IMR-90 (cell line): Measurements from ENCODE around the gene GFER. TPM values are rescaled to one million over a fixed set of nuclear protein-coding genes. Genes with fewer than 3 reads are reported as not detected.

Experiments used
- ATAC-seq: fragments of 200-7000 bp; cut with Tn5 transposase; 2 replicates; pipeline ENCODE4 v1.9.1; 2020; ENCODE audit warnings: low read depth, mild to moderate bottlenecking, moderate library complexity
- BruUV-seq: library from RNA; stranded (reverse); fragments of 400-500 nt; replicated peaks from 2 replicates; lab custom pipeline; 2021; lab: Mats Ljungman, UMichigan
- CTCF ChIA-PET: fragments of 300-600 bp; formaldehyde crosslinking; extraction: SDS; loops from one replicate; lab custom pipeline; 2021; ENCODE audit warnings: antibody characterized with exemption; lab: Yijun Ruan, JAX
- POLR2A ChIA-PET: fragments of 300-600 bp; sonication (Branson Sonifier 250); formaldehyde crosslinking; loops from one replicate; lab custom pipeline; 2022; ENCODE audit warnings: antibody characterized with exemption; ENCODE audit not compliant: unreplicated experiment; lab: Charles Lee
- DNase-seq: peaks from one replicate; pipeline ENCODE4 v3.0.0; 2013
- H2AFZ ChIP-seq: replicated peaks from 2 replicates; pipeline ENCODE3; 2013; ENCODE audit warnings: low read length, mild to moderate bottlenecking; ENCODE audit not compliant: poor library complexity
- H2AK5ac ChIP-seq: 2 replicates; pipeline ENCODE4 v1.6.1; 2013; ENCODE audit warnings: low read depth, low read length, inconsistent platforms
- H2AK9ac ChIP-seq: replicated peaks from 2 replicates; pipeline ENCODE3; 2013; ENCODE audit warnings: mild to moderate bottlenecking, low read depth, low read length, moderate library complexity; ENCODE audit not compliant: poor library complexity
- H2BK120ac ChIP-seq: 2 replicates; pipeline ENCODE4 v1.6.1; 2013; ENCODE audit warnings: low read depth, low read length, inconsistent platforms
- H2BK15ac ChIP-seq: 3 replicates; pipeline ENCODE4 v1.6.1; 2013; ENCODE audit warnings: low read depth, low read length, inconsistent platforms
- H2BK20ac ChIP-seq: 2 replicates; pipeline ENCODE4 v1.6.1; 2013; ENCODE audit warnings: low read depth, mild to moderate bottlenecking, inconsistent platforms, low read length, moderate library complexity
- H2BK5ac ChIP-seq: 2 replicates; pipeline ENCODE4 v1.6.1; 2013; ENCODE audit warnings: mild to moderate bottlenecking, low read depth, low read length, inconsistent platforms; ENCODE audit not compliant: poor library complexity, severe bottlenecking
- H3K14ac ChIP-seq: replicated peaks from 2 replicates; pipeline ENCODE4 v1.6.1; 2013; ENCODE audit warnings: low read depth, low read length, inconsistent platforms
- H3K18ac ChIP-seq: 2 replicates; pipeline ENCODE4 v1.6.1; 2013; ENCODE audit warnings: low read depth, low read length, control low read depth
- H3K23ac ChIP-seq: 2 replicates; pipeline ENCODE4 v1.6.1; 2013; ENCODE audit warnings: low read depth, low read length, inconsistent platforms
- H3K27ac ChIP-seq: 2 replicates; pipeline ENCODE4 v1.5.1; 2013; ENCODE audit warnings: mild to moderate bottlenecking, control low read depth, low read length; ENCODE audit not compliant: insufficient read depth
- H3K27me3 ChIP-seq: 2 replicates; pipeline ENCODE4 v1.6.1; 2013; ENCODE audit warnings: low read length; ENCODE audit not compliant: control insufficient read depth, insufficient read depth
- H3K36me3 ChIP-seq: 2 replicates; pipeline ENCODE4 v1.6.1; 2013; ENCODE audit warnings: low read length, mixed read lengths; ENCODE audit not compliant: control insufficient read depth, insufficient read depth
- H3K4ac ChIP-seq: 2 replicates; pipeline ENCODE4 v1.6.1; 2013; ENCODE audit warnings: low read depth, low read length, inconsistent platforms
- H3K4me1 ChIP-seq: 2 replicates; pipeline ENCODE4 v1.6.1; 2013; ENCODE audit warnings: low read length, mixed read lengths; ENCODE audit not compliant: control insufficient read depth, insufficient read depth
- H3K4me2 ChIP-seq: 2 replicates; pipeline ENCODE4 v1.6.1; 2013; ENCODE audit warnings: low read depth, mild to moderate bottlenecking, control low read depth, low read length, moderate library complexity
- H3K4me3 ChIP-seq: 2 replicates; pipeline ENCODE4 v1.5.1; 2013; ENCODE audit warnings: low read depth, mild to moderate bottlenecking, control low read depth, low read length, moderate library complexity; ENCODE audit not compliant: insufficient read depth
- H3K56ac ChIP-seq: 2 replicates; pipeline ENCODE4 v1.6.1; 2013; ENCODE audit warnings: low read length, inconsistent platforms; ENCODE audit not compliant: insufficient read depth; ENCODE audit errors: extremely low read depth
- H3K79me1 ChIP-seq, 2 experiments: 2 replicates each; pipeline ENCODE4 v1.6.1; 2013; ENCODE audit warnings: low read length in 2 of 2, inconsistent platforms in 1 of 2, low read depth in 1 of 2
- H3K9ac ChIP-seq: 2 replicates; pipeline ENCODE4 v1.6.1; 2013; ENCODE audit warnings: low read depth, low read length, control low read depth
- H3K9me1 ChIP-seq: 2 replicates; pipeline ENCODE4 v1.6.1; 2013; ENCODE audit warnings: low read length, inconsistent platforms; ENCODE audit not compliant: insufficient read depth
- H3K9me3 ChIP-seq: 2 replicates; pipeline ENCODE4 v1.6.1; 2013; ENCODE audit warnings: low read length; ENCODE audit not compliant: control insufficient read depth, insufficient read depth
- H4K20me1 ChIP-seq: 2 replicates; pipeline ENCODE4 v1.6.1; 2013; ENCODE audit warnings: low read length, inconsistent platforms; ENCODE audit not compliant: insufficient read depth
- H4K5ac ChIP-seq: 2 replicates; pipeline ENCODE4 v1.6.1; 2013; ENCODE audit warnings: mild to moderate bottlenecking, low read depth, low read length, control low read depth
- H4K8ac ChIP-seq, 2 experiments: 2 replicates each; pipeline ENCODE4 v1.6.1; 2013; ENCODE audit warnings: low read depth in 2 of 2, low read length in 2 of 2, control low read depth in 1 of 2, inconsistent platforms in 1 of 2
- H4K91ac ChIP-seq: 2 replicates; pipeline ENCODE4 v1.6.1; 2013; ENCODE audit warnings: low read depth, low read length, inconsistent platforms; ENCODE audit not compliant: insufficient read depth
- CEBPB ChIP-seq: IDR thresholded peaks from 2 replicates; pipeline ENCODE4 v1.6.1; 2012; ENCODE audit warnings: low read depth, low read length, improper control_type of control experiment
- FOS ChIP-seq: fragments of 150-350 bp; IDR thresholded peaks from 2 replicates; pipeline ENCODE4 v1.6.1; 2016; ENCODE audit warnings: low read depth, low read length
- POLR2A ChIP-seq: IDR thresholded peaks from 2 replicates; pipeline ENCODE4 v1.6.1; 2012; ENCODE audit warnings: mild to moderate bottlenecking, low read depth, low read length
- RCOR1 ChIP-seq: IDR thresholded peaks from 2 replicates; pipeline ENCODE4 v1.6.1; 2012; ENCODE audit warnings: mild to moderate bottlenecking, low read length, improper control_type of control experiment; ENCODE audit not compliant: insufficient replicate concordance
- WGBS, 2 experiments: methylation state at CpG; one replicate each; pipeline versions ENCODE4 v1.1.5 to v1.1.7; 2013; ENCODE audit warnings: missing lambda C conversion rate in 2 of 2; ENCODE audit not compliant: insufficient read length in 1 of 2; ENCODE audit errors: extremely low coverage in 2 of 2; 5-methylcytosine and 5-hydroxymethylcytosine counted together
- dilution Hi-C: fragments of 300-500 bp; cut with HindIII; formaldehyde crosslinking; loops from one replicate; pipeline ENCODE4 v1.14.3; 2018; ENCODE audit warnings: low sequenced_read_pairs; ENCODE audit not compliant: unreplicated experiment
- in situ Hi-C: fragments of 300-500 bp; cut with MboI; formaldehyde crosslinking; loops from 3 replicates; pipeline ENCODE4 v1.14.3; 2019; ENCODE audit warnings: low sequenced_read_pairs, inconsistent platforms, mixed read lengths
- intact Hi-C: fragments of 100-400 bp; cut with micrococcal nuclease; formaldehyde crosslinking; loops from 2 replicates; pipeline ENCODE4 v1.10.0; 2022
- polyA plus RNA-seq, 3 experiments: library from polyadenylated mRNA; depleted of rRNA; stranded (reverse); fragments of >200 nt; gene quantifications; 2 replicates each; pipeline ENCODE4 v1.2.3, GENCODE V29; 2012; ENCODE audit warnings: low replicate concordance in 1 of 3
- total RNA-seq: library from RNA; depleted of rRNA; stranded (reverse); fragments of >200 nt; gene quantifications from 2 replicates; pipeline ENCODE4 v1.2.3, GENCODE V29; 2012
- TF ChIP-seq, protein P1 (sequence below): fragments of 150-350 bp; IDR thresholded peaks from 2 replicates; pipeline ENCODE4 v1.6.1; 2017; ENCODE audit warnings: mild to moderate bottlenecking, antibody characterized with exemption, low read length, low read depth

GFER gene
- total and polyA plus RNA-seq, 2 of the 4 experiments (the other 2 are of a cell fraction): 6.8 to 19.8 TPM

DNA sequence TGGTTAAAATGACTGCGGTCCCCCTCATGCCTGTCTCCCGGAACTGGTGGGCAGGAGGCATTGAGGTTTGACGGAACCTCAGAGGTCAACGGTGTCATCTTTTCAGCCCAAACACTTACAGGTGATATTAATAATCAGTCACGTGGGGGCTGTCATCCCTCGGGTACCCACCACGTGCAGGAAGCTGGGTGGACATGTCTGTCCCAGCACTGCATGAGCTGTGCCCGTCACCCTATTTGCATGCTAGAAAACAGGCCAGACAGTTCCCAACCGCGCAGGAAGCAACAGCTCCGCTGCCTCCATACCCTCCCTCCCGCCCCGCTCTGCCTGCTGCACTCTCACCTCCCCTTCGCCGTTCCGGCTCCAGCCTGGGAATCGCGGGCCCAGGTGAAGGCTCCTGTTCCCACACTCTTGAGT, 7.2 kb downstream of the GFER start:
- in situ Hi-C loops (no loop called here), intact Hi-C loops (no loop called here), dilution Hi-C loops (no loop called here)
- H2BK20ac ChIP-seq: no peak overlapping the region
- ATAC-seq (no peak), DNase-seq (no peak)
- H3K14ac ChIP-seq: no peak overlapping the region
- no peak overlapping the region for H4K5ac ChIP-seq
- H4K20me1 ChIP-seq: no peaks in the 10 kb centered on the region
- no peak overlapping the region for H3K23ac ChIP-seq
- H4K91ac ChIP-seq: no peak overlapping the region
- H3K4ac ChIP-seq: no peak overlapping the region
- H3K4me3 ChIP-seq: no peak overlapping the region
- H3K4me1 ChIP-seq: peaks cover 14% of the 10 kb centered on the region
- H3K9me3 ChIP-seq: peaks cover 2% of the 10 kb centered on the region; the same call in 1 of the 2 replicates
- WGBS, 2 experiments: 31% methylated on average over 4 of the region's 18 CpGs; no CpG with 5 or more reads in 1 of the 2 experiments
- ChIA-PET POLR2A (no interaction called here), CTCF (interaction anchor here (1.1 kb wide), 1 partner anchor 12 kb away, joined by 3 read pairs; no protein-coding TSS in a partner anchor)
- H2AK9ac ChIP-seq: peak overlapping the region; percentile 88
- H2AK5ac ChIP-seq: peak overlapping the region; percentile 34; the same call in 1 of the 2 replicates
- no peak overlapping the region for H2BK120ac ChIP-seq
- H3K56ac ChIP-seq: no peak overlapping the region
- no peak overlapping the region for H3K27ac ChIP-seq
- no peak overlapping the region for H2BK15ac ChIP-seq
- BruUV-seq: no TSS peak
- peaks cover 17% of the 10 kb centered on the region for H3K27me3 ChIP-seq
- H3K4me2 ChIP-seq: no peak overlapping the region
- H3K9me1 ChIP-seq: peaks cover 19% of the 10 kb centered on the region
- H4K8ac ChIP-seq: no peak overlapping the region
- H2BK5ac ChIP-seq: no peak overlapping the region
- H3K79me1 ChIP-seq: peaks cover 5 to 23% of the 10 kb centered on the region in 2 experiments; a peak in 3 of 4 replicates
- H2AFZ ChIP-seq: peak overlapping the region; percentile 44
- H3K18ac ChIP-seq: no peak overlapping the region
- no peak overlapping the region for H3K9ac ChIP-seq
- TF ChIP-seq POLR2A (no peak), CEBPB (no peak), FOS (no peak), RCOR1 (no peak)
- TF ChIP-seq, protein P1, sequence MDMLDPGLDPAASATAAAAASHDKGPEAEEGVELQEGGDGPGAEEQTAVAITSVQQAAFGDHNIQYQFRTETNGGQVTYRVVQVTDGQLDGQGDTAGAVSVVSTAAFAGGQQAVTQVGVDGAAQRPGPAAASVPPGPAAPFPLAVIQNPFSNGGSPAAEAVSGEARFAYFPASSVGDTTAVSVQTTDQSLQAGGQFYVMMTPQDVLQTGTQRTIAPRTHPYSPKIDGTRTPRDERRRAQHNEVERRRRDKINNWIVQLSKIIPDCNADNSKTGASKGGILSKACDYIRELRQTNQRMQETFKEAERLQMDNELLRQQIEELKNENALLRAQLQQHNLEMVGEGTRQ: no peak
- H3K36me3 ChIP-seq: peaks cover 9% of the 10 kb centered on the region
